Skeletal muscle tissue (tissue), 4 donors: ENCODE results near the gene PICALM. TPM values are rescaled to one million over a fixed set of nuclear protein-coding genes. Genes with fewer than 3 reads are reported as not detected.
"Not testable (repeated sequence)": the region's sequence is repeated elsewhere in the genome, so short reads cannot be mapped to it uniquely, and the experiment has no call there.

Experiments used
- H3K27ac ChIP-seq: one replicate; pipeline ENCODE4 v1.7.0; 2013; ENCODE audit warnings: mild to moderate bottlenecking, low read depth, low read length, inconsistent platforms
- H3K27me3 ChIP-seq, 3 donors: one replicate each; pipeline ENCODE4 v1.7.0; 2013; ENCODE audit warnings: low read length in 3 of 3; ENCODE audit not compliant: control insufficient read depth in 3 of 3, insufficient read depth in 3 of 3
- H3K36me3 ChIP-seq, 3 donors: one replicate each; pipeline ENCODE4 v1.7.0; 2013; ENCODE audit warnings: low read length in 3 of 3; ENCODE audit not compliant: control insufficient read depth in 3 of 3, insufficient read depth in 3 of 3
- H3K4me1 ChIP-seq, 3 donors: one replicate each; pipeline ENCODE4 v1.7.0; 2013; ENCODE audit warnings: low read length in 3 of 3, mild to moderate bottlenecking in 3 of 3; ENCODE audit not compliant: control insufficient read depth in 3 of 3, insufficient read depth in 3 of 3
- H3K4me3 ChIP-seq, 3 donors: one replicate each; pipeline ENCODE4 v1.7.0; 2013; ENCODE audit warnings: low read length in 3 of 3
- H3K9ac ChIP-seq, 3 donors: one replicate each; pipeline ENCODE4 v1.7.0; 2013; ENCODE audit warnings: low read length in 3 of 3, mild to moderate bottlenecking in 3 of 3, moderate library complexity in 2 of 3, low read depth in 1 of 3
- H3K9me3 ChIP-seq, 3 donors: one replicate each; pipeline ENCODE4 v1.7.0; 2013; ENCODE audit warnings: low read length in 3 of 3; ENCODE audit not compliant: control insufficient read depth in 3 of 3
- total RNA-seq: library from RNA; depleted of rRNA; stranded (reverse); fragments of >200 nt; gene quantifications from one replicate; pipeline ENCODE4 v1.2.3, GENCODE V29; 2014
- donor health status: Osteomylitis.

Gene PICALM
- total RNA-seq, 1 donor from 2014 or later: 707 TPM

DNA sequence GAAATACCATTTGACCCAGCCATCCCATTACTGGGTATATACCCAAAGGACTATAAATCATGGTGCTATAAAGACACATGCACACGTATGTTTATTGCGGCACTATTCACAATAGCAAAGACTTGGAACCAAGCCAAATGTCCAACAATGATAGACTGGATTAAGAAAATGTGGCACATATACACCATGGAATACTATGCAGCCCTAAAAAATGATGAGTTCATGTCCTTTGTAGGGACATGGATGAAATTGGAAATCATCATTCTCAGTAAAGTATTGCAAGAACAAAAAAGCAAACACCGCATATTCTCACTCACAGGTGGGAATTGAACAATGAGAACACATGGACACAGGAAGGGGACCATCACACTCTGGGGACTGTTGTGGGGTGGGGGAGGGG is 37.1 kb upstream of the PICALM start:
- not testable (repeated sequence) for H3K4me3 ChIP-seq, H3K9me3 ChIP-seq, H3K4me1 ChIP-seq, H3K27me3 ChIP-seq, H3K27ac ChIP-seq, H3K36me3 ChIP-seq, H3K9ac ChIP-seq

DNA sequence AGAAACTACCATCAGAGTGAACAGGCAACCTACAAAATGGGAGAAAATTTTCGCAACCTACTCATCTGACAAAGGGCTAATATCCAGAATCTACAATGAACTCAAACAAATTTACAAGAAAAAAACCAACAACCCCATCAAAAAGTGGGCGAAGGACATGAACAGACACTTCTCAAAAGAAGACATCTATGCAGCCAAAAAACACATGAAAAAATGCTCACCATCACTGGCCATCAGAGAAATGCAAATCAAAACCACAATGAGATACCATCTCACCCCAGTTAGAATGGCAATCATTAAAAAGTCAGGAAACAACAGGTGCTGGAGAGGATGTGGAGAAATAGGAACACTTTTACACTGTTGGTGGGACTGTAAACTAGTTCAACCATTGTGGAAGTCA is 36.7 kb upstream of the PICALM start:
- not testable (repeated sequence) for H3K4me3 ChIP-seq, H3K4me1 ChIP-seq, H3K27ac ChIP-seq, H3K9ac ChIP-seq, H3K9me3 ChIP-seq, H3K36me3 ChIP-seq, H3K27me3 ChIP-seq

DNA sequence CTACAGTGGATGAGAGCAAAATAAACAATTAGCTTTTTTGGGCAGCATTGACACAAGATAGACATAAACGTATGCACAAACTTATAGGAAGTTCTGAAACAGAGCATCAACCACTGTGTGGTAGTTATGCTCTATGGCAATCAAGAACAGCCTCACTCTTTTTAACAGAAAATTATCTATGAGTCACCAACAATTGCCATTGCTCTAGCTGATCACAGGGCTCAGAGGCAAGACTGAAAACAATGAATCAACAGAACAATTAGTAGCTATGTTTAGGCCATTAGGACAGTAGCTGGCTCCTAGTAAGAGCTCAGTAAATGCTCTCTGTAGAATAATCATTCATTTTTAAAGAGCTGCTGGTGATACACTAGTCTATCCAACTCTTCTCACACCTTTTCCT is 34.9 kb upstream of the PICALM start:
- Histone ChIP-seq H3K4me3 (no peak overlapping the region), H3K9ac (no peak overlapping the region), H3K9me3 (no peaks in the 10 kb centered on the region), H3K36me3 (no peaks in the 10 kb centered on the region), H3K27ac (no peak overlapping the region), H3K27me3 (no peaks in the 10 kb centered on the region), H3K4me1 (no peaks in the 10 kb centered on the region)

DNA sequence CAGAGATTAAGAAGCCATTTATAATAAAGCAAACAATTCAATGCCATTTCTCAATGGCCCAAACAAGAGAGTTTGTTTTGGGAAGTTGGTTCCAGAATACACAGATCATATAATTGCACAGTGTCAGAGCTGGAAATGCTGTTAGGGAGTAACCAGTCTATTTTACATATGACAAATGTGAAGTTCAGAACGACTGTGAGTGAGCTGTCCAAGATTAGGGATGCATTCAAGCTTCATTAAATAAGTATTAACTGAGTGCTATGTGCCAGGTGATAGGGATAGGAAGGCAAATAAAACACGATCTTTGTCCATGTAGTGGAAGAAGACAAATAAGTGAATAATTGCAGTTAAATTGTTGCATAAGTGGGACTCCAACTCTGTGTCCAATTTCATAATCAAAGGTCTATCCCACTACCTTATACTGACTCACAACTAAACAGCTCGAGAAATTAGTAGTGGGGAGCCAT is 33.1 kb upstream of the PICALM start:
- no peaks in the 10 kb centered on the region for H3K27me3 ChIP-seq
- no peak overlapping the region for H3K27ac ChIP-seq
- H3K4me3 ChIP-seq: no peak overlapping the region
- no peaks in the 10 kb centered on the region for H3K36me3 ChIP-seq
- H3K4me1 ChIP-seq: no peaks in the 10 kb centered on the region
- H3K9me3 ChIP-seq: no peaks in the 10 kb centered on the region
- H3K9ac ChIP-seq: no peak overlapping the region

DNA sequence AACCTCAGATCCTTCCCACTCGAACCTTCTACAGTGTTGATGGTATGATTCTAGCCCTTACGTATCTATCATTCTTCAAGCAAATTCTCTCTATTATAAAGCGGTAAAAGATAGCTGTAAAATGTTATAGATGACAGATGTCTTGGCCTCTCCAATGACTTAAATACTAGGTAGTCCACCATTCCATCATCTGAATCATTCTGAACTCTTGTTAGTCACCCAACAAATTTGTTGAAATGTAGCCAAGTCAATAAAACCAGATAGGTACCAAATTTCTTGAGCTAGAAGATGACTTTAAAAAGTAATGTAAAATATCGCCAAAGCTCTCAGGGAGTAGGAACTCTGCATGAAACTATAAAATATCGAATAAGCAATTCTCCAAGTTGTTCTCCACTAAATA is 32.6 kb upstream of the PICALM start:
- H3K4me3 ChIP-seq: no peak overlapping the region
- H3K9me3 ChIP-seq: no peaks in the 10 kb centered on the region
- no peaks in the 10 kb centered on the region for H3K36me3 ChIP-seq

DNA sequence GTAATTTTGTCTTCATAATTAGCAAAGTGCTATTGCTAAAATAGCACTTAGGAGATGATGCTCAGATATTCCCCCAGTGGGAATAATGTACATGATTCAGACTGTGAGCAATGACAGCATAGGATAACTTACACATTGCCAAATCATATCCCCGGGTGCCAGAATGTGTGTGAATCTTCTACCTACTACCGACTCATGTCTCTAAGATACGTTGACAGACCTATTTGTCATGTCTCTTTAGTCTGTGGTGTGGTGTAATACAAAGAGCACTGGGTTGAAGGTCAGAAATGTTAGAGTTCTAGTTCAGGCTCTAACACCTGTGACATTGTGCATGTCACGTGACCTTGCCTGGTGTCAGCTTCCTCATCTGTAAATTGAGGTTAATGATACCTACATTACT is 31.0 kb upstream of the PICALM start:
- no peaks in the 10 kb centered on the region for H3K36me3 ChIP-seq
- H3K4me1 ChIP-seq: no peaks in the 10 kb centered on the region
- H3K9ac ChIP-seq: no peak overlapping the region
- H3K27me3 ChIP-seq: no peaks in the 10 kb centered on the region
- H3K9me3 ChIP-seq: no peaks in the 10 kb centered on the region
- no peak overlapping the region for H3K27ac ChIP-seq
- H3K4me3 ChIP-seq: no peak overlapping the region

More for the DNA sequence above, 32.6 kb upstream of the PICALM start:
- Histone ChIP-seq H3K9ac (no peak overlapping the region), H3K27me3 (no peaks in the 10 kb centered on the region), H3K4me1 (no peaks in the 10 kb centered on the region), H3K27ac (no peak overlapping the region)

DNA sequence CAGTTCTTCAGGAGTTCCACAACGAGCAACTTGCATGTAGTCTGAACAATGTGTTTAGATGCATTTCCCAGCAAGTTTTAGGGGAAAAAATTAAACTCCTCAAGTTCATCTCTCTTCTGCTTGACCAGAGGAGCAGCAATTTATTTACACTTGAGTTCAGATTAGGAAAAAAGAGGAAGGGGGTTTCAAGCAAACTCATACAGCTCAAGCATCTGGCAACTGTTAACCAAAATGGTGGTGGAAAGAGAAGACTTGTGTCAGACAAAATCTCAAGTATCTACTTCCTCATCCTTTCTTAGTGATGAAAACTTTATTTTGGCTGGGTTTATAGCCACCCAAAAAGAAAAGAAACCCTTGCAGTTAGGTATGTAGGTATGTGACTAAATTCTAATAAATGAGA is 29.1 kb upstream of the PICALM start:
- no peak overlapping the region for H3K9ac ChIP-seq
- H3K27me3 ChIP-seq: no peaks in the 10 kb centered on the region
- H3K27ac ChIP-seq: no peak overlapping the region
- H3K9me3 ChIP-seq: no peaks in the 10 kb centered on the region
- H3K4me1 ChIP-seq: no peaks in the 10 kb centered on the region
- no peaks in the 10 kb centered on the region for H3K36me3 ChIP-seq
- H3K4me3 ChIP-seq: no peak overlapping the region

DNA sequence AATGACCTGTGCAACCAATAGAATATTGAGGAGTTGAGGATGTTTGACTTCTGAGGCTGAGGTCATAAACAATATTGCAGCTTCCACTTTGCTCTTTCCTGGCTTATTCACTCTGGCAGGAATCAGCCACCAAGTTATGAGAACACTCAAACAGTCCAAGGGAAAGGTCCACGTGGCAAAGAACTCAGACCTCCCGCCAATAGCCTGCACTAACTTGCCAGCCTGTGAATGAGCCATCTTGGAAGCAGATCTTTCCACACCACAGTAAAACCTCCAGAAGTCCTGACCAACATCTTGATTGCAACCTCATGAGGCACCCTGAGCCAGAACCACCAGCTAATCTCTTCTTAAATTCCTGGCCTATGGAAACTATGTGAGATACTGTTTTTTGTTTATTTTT is 22.7 kb upstream of the PICALM start:
- no peaks in the 10 kb centered on the region for H3K27me3 ChIP-seq
- H3K36me3 ChIP-seq: no peaks in the 10 kb centered on the region
- H3K4me1 ChIP-seq: peaks cover 0 to 4% (median 3%) of the 10 kb centered on the region in 3 donors
- no peak overlapping the region for H3K27ac ChIP-seq
- no peak overlapping the region for H3K4me3 ChIP-seq
- no peak overlapping the region for H3K9ac ChIP-seq
- H3K9me3 ChIP-seq: no peaks in the 10 kb centered on the region

DNA sequence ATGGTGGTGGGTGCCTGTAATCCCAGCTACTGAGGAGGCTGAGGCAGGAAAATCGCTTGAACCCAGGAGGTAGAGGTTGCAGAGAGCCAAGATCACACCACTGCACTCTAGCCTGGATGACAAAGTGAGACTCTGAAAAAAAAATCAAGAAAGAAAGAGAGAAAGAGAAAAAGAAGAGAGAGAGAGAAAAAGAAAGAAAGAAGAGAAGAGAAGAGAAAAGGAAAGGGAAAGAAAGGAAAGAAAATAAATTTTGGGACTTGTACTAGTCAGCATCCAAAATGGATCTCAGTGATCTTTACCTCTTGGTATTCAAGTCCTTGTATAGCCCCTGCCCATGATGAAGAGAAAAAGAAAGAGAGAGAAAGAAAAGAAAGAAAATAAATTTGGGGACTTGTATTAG is 22.2 kb upstream of the PICALM start:
- Histone ChIP-seq H3K9me3 (no peaks in the 10 kb centered on the region), H3K36me3 (no peaks in the 10 kb centered on the region), H3K9ac (no peak overlapping the region), H3K27ac (no peak overlapping the region), H3K4me3 (no peak overlapping the region), H3K4me1 (peaks cover 0 to 4% (median 3%) of the 10 kb centered on the region in 3 donors), H3K27me3 (no peaks in the 10 kb centered on the region)

DNA sequence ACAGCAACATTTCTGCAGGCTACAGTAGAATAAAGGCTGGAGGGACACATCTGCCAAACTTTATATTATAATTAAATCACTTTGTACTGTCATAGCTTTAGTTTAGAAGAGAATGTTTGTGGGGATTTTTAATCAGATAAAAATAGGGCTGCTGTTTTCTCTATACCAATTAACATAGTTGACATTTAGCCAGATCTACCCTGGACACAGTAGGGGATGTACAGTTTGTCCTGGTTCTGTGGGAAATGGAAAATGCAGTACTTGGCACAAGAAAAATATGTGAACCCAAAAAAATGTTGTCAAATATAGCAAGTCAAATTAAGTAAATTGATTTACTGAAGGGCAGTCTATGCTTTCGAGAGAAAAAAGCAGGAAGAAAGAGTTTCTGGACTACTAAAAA is 20.8 kb upstream of the PICALM start:
- H3K4me1 ChIP-seq: peaks cover 0 to 4% (median 3%) of the 10 kb centered on the region in 3 donors
- no peak overlapping the region for H3K27ac ChIP-seq
- no peak overlapping the region for H3K4me3 ChIP-seq
- no peaks in the 10 kb centered on the region for H3K36me3 ChIP-seq
- no peaks in the 10 kb centered on the region for H3K9me3 ChIP-seq
- no peaks in the 10 kb centered on the region for H3K27me3 ChIP-seq
- no peak overlapping the region for H3K9ac ChIP-seq

DNA sequence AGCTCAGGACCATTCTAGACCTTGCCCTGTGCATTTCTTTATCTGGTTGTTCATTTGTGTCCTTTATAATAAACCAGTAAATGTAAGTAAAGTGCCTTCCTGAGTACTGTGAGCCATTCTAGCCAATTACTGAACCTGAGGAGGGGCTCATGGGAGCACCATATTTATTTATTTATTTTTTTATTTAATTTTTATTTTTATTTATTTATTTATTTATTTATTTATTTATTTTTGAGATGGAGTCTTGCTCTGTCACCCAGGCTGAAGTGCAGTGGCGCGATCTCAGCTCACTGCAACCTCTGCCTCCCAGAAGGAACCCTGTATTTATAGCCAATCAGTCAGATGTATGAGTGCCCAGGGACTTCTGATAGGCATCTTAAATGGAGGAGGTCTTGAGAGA is 18.8 kb upstream of the PICALM start:
- H3K4me3 ChIP-seq, H3K27ac ChIP-seq, H3K4me1 ChIP-seq, H3K36me3 ChIP-seq, H3K27me3 ChIP-seq, H3K9ac ChIP-seq, H3K9me3 ChIP-seq: not testable (repeated sequence)
